Fibroblast of skin of scalp (primary cell): Measurements from ENCODE around the gene APBB3.

Source experiments
- DNase-seq: peaks from one replicate; pipeline ENCODE4 v3.0.0-alpha.2; 2013

The APBB3 gene

GRCh38 chr5:140575309-140575708, 10.9 kb upstream of the APBB3 start:
- DNase-seq: peak; percentile 22

- peak; percentile 61 for DNase-seq
These were observed 9.8 kb upstream of the APBB3 start for GRCh38 chr5:140574165-140574564.

DNA sequence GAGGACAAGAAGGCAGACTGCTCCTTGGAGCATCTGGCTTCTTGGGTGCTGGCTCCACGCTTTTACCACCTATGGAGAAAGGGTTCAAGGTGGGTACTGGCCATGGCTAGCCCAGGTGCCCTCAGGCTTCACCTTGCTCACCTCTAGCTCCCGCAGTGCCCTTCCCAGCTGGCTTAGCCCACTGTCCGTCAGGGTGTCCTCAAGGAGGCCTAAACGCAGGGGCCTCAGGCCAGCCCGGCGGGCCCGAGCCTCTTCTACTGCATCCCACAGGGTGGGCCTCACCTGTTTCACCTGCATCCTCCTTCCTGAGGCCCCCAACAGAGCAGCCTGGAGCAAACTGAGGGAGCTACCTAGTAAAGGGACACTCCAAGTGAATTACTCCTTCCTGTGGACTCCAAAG, 9.3 kb upstream of the APBB3 start:
- DNase-seq: no peak

GRCh38 chr5:140571105-140571504, 6.7 kb upstream of the APBB3 start:
- DNase-seq: no peak

GRCh38 chr5:140570488-140570887, 6.1 kb upstream of the APBB3 start:
- DNase-seq: no peak

- DNase-seq: no peak
These were observed 5.7 kb upstream of the APBB3 start for GRCh38 chr5:140570058-140570457.

- DNase-seq: no peak
These were observed 4.8 kb upstream of the APBB3 start for GRCh38 chr5:140569197-140569596.

DNA sequence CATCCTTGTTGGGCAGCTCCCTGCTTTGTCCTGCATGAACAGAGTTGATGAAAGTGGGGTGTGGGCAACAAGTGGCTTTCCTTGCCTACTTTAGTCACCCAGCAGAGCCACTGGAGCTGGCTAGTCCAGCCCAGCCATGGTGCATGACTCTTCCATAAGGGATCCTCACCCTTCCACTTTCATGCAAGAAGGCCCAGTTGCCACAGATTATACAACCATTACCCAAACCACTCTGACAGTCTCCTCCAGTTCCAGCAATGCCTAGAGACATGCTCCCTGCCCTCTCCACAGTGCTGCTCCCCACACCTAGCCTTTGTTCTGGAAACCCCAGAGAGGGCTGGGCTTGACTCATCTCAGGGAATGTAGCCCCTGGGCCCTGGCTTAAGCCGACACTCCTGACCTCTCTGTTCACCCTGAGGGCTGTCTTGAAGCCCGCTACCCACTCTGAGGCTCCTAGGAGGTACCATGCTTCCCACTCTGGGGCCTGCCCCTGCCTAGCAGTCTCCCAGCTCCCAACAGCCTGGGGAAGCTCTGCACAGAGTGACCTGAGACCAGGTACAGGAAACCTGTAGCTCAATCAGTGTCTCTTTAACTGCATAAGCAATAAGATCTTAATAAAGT, 4.2 kb upstream of the APBB3 start:
- no peak for DNase-seq

DNA sequence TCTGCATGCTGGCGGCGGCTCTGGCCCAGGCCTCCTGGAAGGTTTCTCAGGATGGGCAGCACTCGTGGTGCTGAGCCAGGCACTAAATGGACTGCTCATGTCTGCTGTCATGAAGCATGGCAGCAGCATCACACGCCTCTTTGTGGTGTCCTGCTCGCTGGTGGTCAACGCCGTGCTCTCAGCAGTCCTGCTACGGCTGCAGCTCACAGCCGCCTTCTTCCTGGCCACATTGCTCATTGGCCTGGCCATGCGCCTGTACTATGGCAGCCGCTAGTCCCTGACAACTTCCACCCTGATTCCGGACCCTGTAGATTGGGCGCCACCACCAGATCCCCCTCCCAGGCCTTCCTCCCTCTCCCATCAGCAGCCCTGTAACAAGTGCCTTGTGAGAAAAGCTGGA, 3.5 kb upstream of the APBB3 start:
- no peak for DNase-seq

- DNase-seq: no peak
These were observed 2.9 kb upstream of the APBB3 start for GRCh38 chr5:140567136-140567818.

GRCh38 chr5:140566665-140567064, 2.3 kb upstream of the APBB3 start:
- DNase-seq: no peak

DNA sequence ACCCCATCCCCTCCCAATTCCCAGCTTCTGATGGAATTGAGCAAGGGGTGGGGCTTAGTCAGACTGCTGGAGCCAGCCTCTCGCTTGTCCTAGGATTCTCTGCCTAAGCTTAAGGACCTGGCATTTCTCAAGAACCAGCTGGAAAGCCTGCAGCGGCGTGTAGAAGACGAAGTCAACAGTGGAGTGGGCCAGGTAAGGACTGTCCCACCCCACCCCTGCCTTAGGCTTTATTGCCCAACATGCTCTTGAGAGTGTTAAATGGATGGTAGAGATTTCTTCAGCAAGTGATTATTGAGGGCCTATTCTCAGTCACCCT, 1.3 kb upstream of the APBB3 start:
- DNase-seq: no peak

DNA sequence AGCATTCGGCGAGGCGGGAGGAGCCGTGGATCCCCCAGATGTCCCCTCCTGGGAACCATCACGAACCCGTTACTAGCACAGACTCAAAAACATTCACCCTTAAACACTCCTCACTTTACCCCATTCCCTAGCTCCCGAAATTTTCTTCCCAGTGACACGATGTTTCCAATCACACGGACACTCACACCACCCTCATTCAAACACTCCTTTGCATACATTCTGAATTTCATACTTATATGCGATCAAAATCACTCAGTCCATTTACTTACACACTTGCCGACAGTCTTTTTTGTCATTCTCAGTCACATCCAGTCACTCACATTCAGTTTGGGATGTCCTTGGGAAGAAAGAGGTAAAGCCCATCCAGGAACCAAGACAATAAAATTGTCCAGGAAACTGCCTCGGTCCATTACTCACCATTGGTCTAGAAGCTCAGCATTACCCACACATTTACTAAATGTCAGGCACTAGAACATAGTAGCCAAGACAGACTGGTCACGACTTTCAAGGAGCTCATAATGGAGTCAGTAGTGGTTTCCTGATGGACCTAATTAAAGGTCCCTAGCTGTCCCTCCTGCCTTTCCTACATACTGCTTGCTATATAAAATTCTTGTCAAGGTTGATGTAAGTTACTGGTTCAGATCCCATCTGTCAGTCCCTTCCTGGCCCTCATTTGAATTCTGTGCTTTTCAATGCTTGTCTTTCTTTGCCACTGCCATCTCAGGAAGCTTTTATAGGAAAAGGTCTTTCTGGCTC, 804 bp upstream of the APBB3 start:
- DNase-seq: no peak

DNA sequence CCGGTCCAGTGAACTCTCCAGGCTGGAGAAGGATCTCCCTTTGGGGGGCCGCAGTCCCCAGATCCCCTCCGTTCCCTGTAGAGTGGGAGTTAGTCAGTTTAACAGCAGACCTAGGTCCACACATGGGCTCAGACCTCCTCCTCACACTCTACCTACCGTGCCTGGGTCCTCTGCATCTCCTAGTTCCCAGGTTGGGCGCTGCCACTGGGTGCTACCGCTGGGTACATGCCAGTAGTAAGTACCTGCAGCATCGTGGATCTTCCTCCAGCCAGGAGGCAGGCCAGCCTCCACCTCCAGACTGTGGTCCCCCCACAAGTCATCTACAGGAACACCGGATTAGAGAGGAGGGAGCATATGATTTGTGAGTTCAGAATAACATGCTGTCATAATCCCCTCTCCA, 802 bp downstream of the APBB3 start:
- no peak for DNase-seq

- no peak for DNase-seq
These were observed 2.5 kb downstream of the APBB3 start for GRCh38 chr5:140561753-140562523.

DNA sequence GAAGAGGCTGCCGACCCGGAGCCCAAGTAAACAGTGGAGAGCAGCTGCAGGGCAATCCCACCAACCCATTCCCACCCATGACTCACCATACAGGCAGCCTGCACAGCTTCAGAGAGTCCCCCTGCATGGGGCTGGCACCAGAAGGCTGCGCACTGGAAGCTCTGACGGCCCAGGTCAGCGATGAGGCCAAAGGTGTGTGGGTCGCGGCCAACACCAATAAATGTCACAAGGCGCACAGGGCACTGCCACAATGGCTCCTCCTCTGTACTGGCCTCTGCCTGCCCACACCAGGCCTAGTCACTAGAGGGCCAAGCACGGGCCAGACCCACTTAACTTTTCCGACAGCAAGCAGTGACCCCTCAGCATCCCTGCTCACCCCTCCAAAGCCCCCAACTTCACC, 4.2 kb downstream of the APBB3 start:
- DNase-seq: no peak

DNA sequence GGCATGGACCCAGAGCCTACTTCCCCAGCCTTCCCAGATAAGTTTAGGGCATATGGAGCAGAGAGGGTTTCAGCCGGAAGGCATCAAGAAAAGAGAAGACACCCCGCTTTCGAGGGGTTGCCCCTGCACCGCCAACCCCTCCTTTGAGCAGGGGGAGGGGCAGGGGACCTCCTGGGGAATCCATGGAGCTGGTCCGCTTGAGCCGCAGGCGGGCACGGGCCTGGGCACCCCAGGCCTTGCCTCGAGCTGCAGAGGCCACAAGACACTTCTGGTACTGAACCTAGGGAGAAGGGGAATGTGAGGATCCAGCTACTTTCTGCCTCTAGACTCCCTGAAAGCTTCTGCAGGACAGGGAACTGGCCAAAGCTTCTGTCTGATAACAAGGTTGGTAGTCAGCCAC, 5.9 kb downstream of the APBB3 start:
- no peak for DNase-seq

- DNase-seq: no peak
These were observed 6.4 kb downstream of the APBB3 start for GRCh38 chr5:140557965-140558364.

- DNase-seq: peak; percentile 91
These were observed 7.1 kb downstream of the APBB3 start, which contains the start of gene SRA1 for GRCh38 chr5:140557136-140557805. Gene SRA1, minus strand, starts transcription at chr5:140557473. Its CDS starts 21 bp downstream, at chr5:140557452.

- peak; percentile 23 for DNase-seq
These were observed 8.0 kb downstream of the APBB3 start for GRCh38 chr5:140556438-140556837.

DNA sequence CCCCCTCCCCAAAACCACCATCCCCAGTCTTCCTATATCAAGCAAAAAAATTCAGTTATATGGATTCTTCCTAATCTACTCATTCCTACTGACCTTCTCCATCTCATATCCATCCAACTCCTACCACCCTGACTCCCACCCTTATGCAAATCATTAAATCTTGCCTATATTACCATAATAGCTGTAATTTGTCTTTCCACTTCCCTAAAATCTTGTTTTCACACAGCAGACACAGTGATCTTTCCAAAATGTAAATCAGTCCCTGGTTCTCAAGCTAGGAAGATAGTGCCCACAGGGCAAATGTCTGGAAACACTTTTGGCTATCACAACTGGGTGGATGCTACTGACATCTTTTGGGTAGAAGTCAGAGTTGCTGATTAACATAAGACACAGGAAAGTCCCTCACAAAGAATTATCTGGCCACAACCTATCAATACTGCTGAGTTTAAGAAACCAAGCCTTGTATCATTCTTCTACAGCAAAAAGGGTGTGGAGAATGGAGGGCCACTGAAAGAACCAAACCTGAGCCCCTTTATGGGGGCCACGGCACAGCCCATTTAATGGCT, 8.6 kb downstream of the APBB3 start:
- DNase-seq: no peak

GRCh38 chr5:140554454-140554853, 9.9 kb downstream of the APBB3 start:
- DNase-seq: peak; percentile 36
